Measurements from ENCODE around the gene NEURL2. TPM values are rescaled to one million over a fixed set of nuclear protein-coding genes. Genes with fewer than 3 reads are reported as not detected.
"Not testable (repeated sequence)": the region's sequence is repeated elsewhere in the genome, so short reads cannot be mapped to it uniquely, and the experiment has no call there.

NEURL2 gene
- total RNA-seq, 1 donor from 2014 or later: 6.4 TPM

DNA sequence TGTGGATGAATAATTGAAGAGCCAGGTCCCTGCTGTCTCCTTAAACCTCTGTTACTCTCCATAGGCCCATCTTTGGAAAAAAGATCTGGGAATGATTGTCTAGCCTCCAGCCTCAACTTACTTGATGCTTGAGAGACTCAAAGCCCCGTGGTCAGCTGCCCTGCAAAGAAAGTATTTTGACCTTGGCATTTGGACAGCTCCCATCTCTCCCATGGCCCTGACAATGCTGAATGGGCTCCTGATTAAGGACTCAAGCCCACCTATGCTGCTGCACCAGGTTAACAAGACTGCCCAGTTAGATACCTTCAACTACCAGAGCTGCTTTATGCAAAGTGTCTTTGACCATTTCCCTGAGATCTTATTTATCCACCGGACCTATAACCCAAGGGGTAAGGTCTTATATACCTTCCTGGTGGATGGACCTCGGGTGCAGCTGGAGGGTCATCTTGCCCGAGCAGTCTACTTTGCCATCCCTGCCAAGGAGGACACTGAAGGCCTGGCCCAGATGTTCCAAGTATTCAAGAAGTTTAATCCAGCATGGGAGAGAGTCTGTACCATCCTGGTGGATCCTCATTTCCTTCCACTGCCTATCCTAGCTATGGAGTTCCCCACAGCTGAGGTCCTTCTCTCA is 8.4 kb downstream of the NEURL2 start:
- H3K9me3 Mint-ChIP-seq: no peaks in the 10 kb centered on the region
- TF ChIP-seq, protein P1, sequence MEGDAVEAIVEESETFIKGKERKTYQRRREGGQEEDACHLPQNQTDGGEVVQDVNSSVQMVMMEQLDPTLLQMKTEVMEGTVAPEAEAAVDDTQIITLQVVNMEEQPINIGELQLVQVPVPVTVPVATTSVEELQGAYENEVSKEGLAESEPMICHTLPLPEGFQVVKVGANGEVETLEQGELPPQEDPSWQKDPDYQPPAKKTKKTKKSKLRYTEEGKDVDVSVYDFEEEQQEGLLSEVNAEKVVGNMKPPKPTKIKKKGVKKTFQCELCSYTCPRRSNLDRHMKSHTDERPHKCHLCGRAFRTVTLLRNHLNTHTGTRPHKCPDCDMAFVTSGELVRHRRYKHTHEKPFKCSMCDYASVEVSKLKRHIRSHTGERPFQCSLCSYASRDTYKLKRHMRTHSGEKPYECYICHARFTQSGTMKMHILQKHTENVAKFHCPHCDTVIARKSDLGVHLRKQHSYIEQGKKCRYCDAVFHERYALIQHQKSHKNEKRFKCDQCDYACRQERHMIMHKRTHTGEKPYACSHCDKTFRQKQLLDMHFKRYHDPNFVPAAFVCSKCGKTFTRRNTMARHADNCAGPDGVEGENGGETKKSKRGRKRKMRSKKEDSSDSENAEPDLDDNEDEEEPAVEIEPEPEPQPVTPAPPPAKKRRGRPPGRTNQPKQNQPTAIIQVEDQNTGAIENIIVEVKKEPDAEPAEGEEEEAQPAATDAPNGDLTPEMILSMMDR (conservative IDR thresholded peaks at IDR 0.05): no peak
- peaks cover 8% of the 10 kb centered on the region for H3K36me3 Mint-ChIP-seq
- no peak overlapping the region for H3K27ac Mint-ChIP-seq
- DNase-seq (ENCODE audit: extremely low spot score, unreplicated experiment): no peak
- H3K4me3 Mint-ChIP-seq: peak overlapping the region; percentile 78
- H3K27me3 Mint-ChIP-seq: no peaks in the 10 kb centered on the region
- H3K4me1 Mint-ChIP-seq (ENCODE audit: unreplicated experiment): peaks cover 21% of the 10 kb centered on the region

DNA sequence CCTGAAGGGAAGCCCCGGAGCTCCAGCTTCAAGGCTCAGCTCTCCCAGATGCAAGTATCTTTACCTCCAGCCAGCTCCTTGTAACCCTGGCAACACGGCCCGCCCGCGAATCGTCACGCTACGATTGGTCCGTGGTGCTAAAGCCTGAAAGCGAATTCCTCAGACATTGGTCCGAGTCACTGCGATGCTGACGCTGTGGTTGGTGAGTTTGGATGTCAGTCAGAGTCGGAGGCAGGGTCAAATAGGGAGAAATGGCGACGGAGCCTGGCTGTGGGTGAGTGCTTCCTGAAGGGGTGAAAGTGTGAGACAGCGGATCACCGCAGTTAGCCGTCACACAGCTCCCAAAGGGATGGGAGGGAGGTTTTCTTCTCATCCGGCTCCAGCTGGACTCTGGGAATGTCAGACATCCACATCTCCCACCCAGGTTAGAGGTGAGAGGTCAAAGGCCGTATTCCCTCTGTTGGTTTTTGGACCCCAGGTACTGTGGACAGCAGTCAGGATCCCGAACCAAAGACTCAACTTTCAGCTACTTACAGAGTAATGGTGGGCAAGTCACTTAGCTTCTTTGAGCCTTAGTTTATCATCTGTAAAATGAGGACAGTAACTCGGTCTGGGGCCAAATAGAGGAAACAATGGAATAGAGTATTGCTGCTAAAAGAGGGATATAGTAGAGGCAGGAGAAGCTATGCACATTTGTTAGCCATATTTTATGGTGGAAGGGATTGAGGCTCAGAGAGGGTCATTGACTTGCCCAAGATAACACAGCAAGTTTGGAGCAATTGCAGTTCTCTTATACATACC is 9.8 kb downstream of the NEURL2 start, which contains the start of gene ZSWIM1:
TSS of gene ZSWIM1 (plus strand) at position 240 of the 801 bp plus-strand sequence. CDS start 1,366 bp downstream, outside the sequence.
- H3K36me3 Mint-ChIP-seq: peaks cover 8% of the 10 kb centered on the region

GRCh38 chr20:45878076-45878761 is 12.8 kb downstream of the NEURL2 start:
- Mint-ChIP-seq H3K9me3 (no peaks in the 10 kb centered on the region), H3K4me3 (no peak overlapping the region), H3K4me1 (ENCODE audit: unreplicated experiment) (peaks cover 21% of the 10 kb centered on the region), H3K36me3 (peaks cover 8% of the 10 kb centered on the region), H3K27me3 (no peaks in the 10 kb centered on the region), H3K27ac (no peak overlapping the region)
- DNase-seq (ENCODE audit: extremely low spot score, unreplicated experiment): no peak
- TF ChIP-seq, protein P1 (conservative IDR thresholded peaks at IDR 0.05): no peak

More for the DNA sequence above, 9.8 kb downstream of the NEURL2 start, which contains the start of gene ZSWIM1:
- Mint-ChIP-seq H3K27me3 (no peaks in the 10 kb centered on the region), H3K27ac (peak within 1 kb of the TSS; percentile 98), H3K4me3 (peak within 1 kb of the TSS; percentile 99), H3K9me3 (no peaks in the 10 kb centered on the region), H3K4me1 (ENCODE audit: unreplicated experiment) (peaks cover 21% of the 10 kb centered on the region)
- peak; percentile 97 for DNase-seq (ENCODE audit: extremely low spot score, unreplicated experiment)
- TF ChIP-seq, protein P1 (conservative IDR thresholded peaks at IDR 0.05): no peak

- Mint-ChIP-seq H3K4me1 (ENCODE audit: unreplicated experiment) (no peaks in the 10 kb centered on the region), H3K27ac (no peak overlapping the region), H3K27me3 (no peaks in the 10 kb centered on the region), H3K9me3 (no peaks in the 10 kb centered on the region), H3K36me3 (no peaks in the 10 kb centered on the region), H3K4me3 (no peak overlapping the region)
- TF ChIP-seq, protein P1 (conservative IDR thresholded peaks at IDR 0.05): no peak
- no peak for DNase-seq (ENCODE audit: extremely low spot score, unreplicated experiment)
These were observed 16.4 kb downstream of the NEURL2 start for GRCh38 chr20:45874576-45874975.

DNA sequence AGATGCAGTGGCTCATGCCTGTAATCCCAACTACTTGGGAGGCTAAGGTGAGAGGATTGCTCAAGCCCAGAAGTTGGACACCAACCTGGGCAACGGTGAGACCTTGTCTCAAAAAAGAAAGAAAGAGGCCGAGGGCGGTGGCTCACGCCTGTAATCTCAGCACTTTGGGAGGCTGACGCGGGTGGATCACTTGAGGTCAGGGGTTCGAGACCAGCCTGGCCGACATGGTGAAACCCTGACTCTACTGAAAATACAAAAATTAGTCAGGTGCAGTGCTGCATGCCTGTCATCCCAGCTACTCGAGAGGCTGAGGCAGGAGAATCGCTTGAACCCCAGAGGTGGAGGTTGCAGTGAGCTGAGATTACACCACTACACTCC is 16.9 kb downstream of the NEURL2 start:
- H3K9me3 Mint-ChIP-seq; H3K4me3 Mint-ChIP-seq; H3K27ac Mint-ChIP-seq; H3K4me1 Mint-ChIP-seq (ENCODE audit: unreplicated experiment); H3K36me3 Mint-ChIP-seq; DNase-seq (ENCODE audit: extremely low spot score, unreplicated experiment); H3K27me3 Mint-ChIP-seq: not testable (repeated sequence)
